H9 (cell line): ENCODE data around the gene KCTD16. TPM values are rescaled to one million over a fixed set of nuclear protein-coding genes. Genes with fewer than 3 reads are reported as not detected.
A peak's percentile ranks its signal among the peaks of the same experiment; 100 is the strongest.

Source experiments
- DNase-seq: peaks from one replicate; pipeline ENCODE4 v3.0.0-alpha.2; 2017
- H2AFZ ChIP-seq: one replicate; pipeline ENCODE4 v1.6.1; 2013; ENCODE audit warnings: mild to moderate bottlenecking, low read length, control low read depth, moderate library complexity
- H2AK5ac ChIP-seq: 2 replicates; pipeline ENCODE4 v1.6.1; 2013; ENCODE audit warnings: low read length, control low read depth, mixed read lengths; ENCODE audit not compliant: insufficient read length
- H2BK120ac ChIP-seq: one replicate; pipeline ENCODE4 v1.6.1; 2013; ENCODE audit warnings: low read depth, mild to moderate bottlenecking, low read length, control low read depth, inconsistent platforms; ENCODE audit not compliant: poor library complexity, severe bottlenecking
- H2BK12ac ChIP-seq: 2 replicates; pipeline ENCODE4 v1.6.1; 2013; ENCODE audit warnings: low read length, control low read depth, mixed read lengths, low read depth; ENCODE audit not compliant: insufficient read length
- H2BK15ac ChIP-seq: 2 replicates; pipeline ENCODE4 v1.6.1; 2013; ENCODE audit warnings: low read depth, low read length, control low read depth
- H2BK20ac ChIP-seq: one replicate; pipeline ENCODE4 v1.6.1; 2013; ENCODE audit warnings: low read depth, mild to moderate bottlenecking, low read length, control low read depth, inconsistent platforms; ENCODE audit not compliant: poor library complexity, severe bottlenecking
- H2BK5ac ChIP-seq: 2 replicates; pipeline ENCODE4 v1.6.1; 2013; ENCODE audit warnings: low read length, control low read depth, mixed read lengths; ENCODE audit not compliant: insufficient read length
- H3K14ac ChIP-seq: 2 replicates; pipeline ENCODE4 v1.6.1; 2013; ENCODE audit warnings: low read length, control low read depth; ENCODE audit not compliant: insufficient read depth
- H3K18ac ChIP-seq: 2 replicates; pipeline ENCODE4 v1.6.1; 2013; ENCODE audit warnings: low read depth, mild to moderate bottlenecking, mixed read lengths, low read length, control low read depth; ENCODE audit not compliant: insufficient read length
- H3K23ac ChIP-seq: 2 replicates; pipeline ENCODE4 v1.6.1; 2013; ENCODE audit warnings: low read length, control low read depth, mixed read lengths, low read depth; ENCODE audit not compliant: insufficient read length
- H3K23me2 ChIP-seq: 2 replicates; pipeline ENCODE4 v1.6.1; 2013; ENCODE audit warnings: low read depth, mild to moderate bottlenecking, mixed read lengths, low read length, control low read depth; ENCODE audit not compliant: insufficient read length, poor library complexity, severe bottlenecking
- H3K27ac ChIP-seq: 2 replicates; pipeline ENCODE4 v1.5.1; 2013; ENCODE audit warnings: low read length, control low read depth, mixed read lengths, low read depth; ENCODE audit not compliant: insufficient read length
- H3K27me3 ChIP-seq: 2 replicates; pipeline ENCODE4 v1.6.1; 2013; ENCODE audit warnings: low read length, control low read depth, inconsistent platforms; ENCODE audit not compliant: insufficient read depth
- H3K4ac ChIP-seq: 2 replicates; pipeline ENCODE4 v1.6.1; 2013; ENCODE audit warnings: low read depth, mild to moderate bottlenecking, control low read depth, inconsistent platforms, low read length, moderate library complexity
- H3K4me1 ChIP-seq: 2 replicates; pipeline ENCODE4 v1.6.1; 2013; ENCODE audit warnings: low read length, control low read depth, inconsistent platforms; ENCODE audit not compliant: insufficient read depth
- H3K4me2 ChIP-seq: 2 replicates; pipeline ENCODE4 v1.6.1; 2013; ENCODE audit warnings: low read length, control low read depth, mixed read lengths; ENCODE audit not compliant: insufficient read length, insufficient read depth
- H3K56ac ChIP-seq: 2 replicates; pipeline ENCODE4 v1.6.1; 2013; ENCODE audit warnings: low read depth, mild to moderate bottlenecking, mixed read lengths, low read length, control low read depth; ENCODE audit not compliant: insufficient read length
- H3K79me1 ChIP-seq: 2 replicates; pipeline ENCODE4 v1.6.1; 2013; ENCODE audit warnings: low read depth, mild to moderate bottlenecking, moderate library complexity, low read length, control low read depth, inconsistent platforms; ENCODE audit not compliant: insufficient read depth, poor library complexity, severe bottlenecking
- H3K79me2 ChIP-seq: 2 replicates; pipeline ENCODE4 v1.6.1; 2013; ENCODE audit warnings: low read length, control low read depth, inconsistent platforms; ENCODE audit not compliant: insufficient read depth
- H3K9ac ChIP-seq: 2 replicates; pipeline ENCODE4 v1.6.1; 2013; ENCODE audit warnings: low read length, control low read depth, mixed read lengths; ENCODE audit not compliant: insufficient read length; ENCODE audit errors: extremely low read depth
- H3K9me3 ChIP-seq: one replicate; pipeline ENCODE4 v1.6.1; 2013; ENCODE audit warnings: low read depth, low read length, inconsistent platforms; ENCODE audit not compliant: control insufficient read depth
- H3T11ph ChIP-seq: one replicate; pipeline ENCODE4 v1.6.1; 2013; ENCODE audit warnings: mild to moderate bottlenecking, low read length, control low read depth, inconsistent platforms
- H4K20me1 ChIP-seq: one replicate; pipeline ENCODE4 v1.6.1; 2013; ENCODE audit not compliant: control insufficient read depth, insufficient read length, insufficient read depth
- H4K5ac ChIP-seq: 2 replicates; pipeline ENCODE4 v1.6.1; 2013; ENCODE audit warnings: low read depth, mild to moderate bottlenecking, mixed read lengths, low read length, control low read depth; ENCODE audit not compliant: insufficient read length
- H4K8ac ChIP-seq: replicated peaks from 2 replicates; pipeline ENCODE4 v1.6.1; 2013; ENCODE audit warnings: low read length, control low read depth, mixed read lengths, low read depth; ENCODE audit not compliant: insufficient read length
- H4K91ac ChIP-seq: 2 replicates; pipeline ENCODE4 v1.6.1; 2013; ENCODE audit warnings: low read depth, mild to moderate bottlenecking, moderate library complexity, mixed read lengths, low read length, control low read depth; ENCODE audit not compliant: insufficient read length
- H3K27ac Mint-ChIP-seq, 3 experiments: 2 replicates in 2 of 3; 3 replicates in 1 of 3; pipeline ENCODE4 v1.8.0; 2020 to 2021; ENCODE audit warnings: mixed read lengths in 3 of 3, mild to moderate bottlenecking in 1 of 3, moderate library complexity in 1 of 3
- H3K27me3 Mint-ChIP-seq: 2 replicates; pipeline ENCODE4 v1.8.0; 2021; ENCODE audit warnings: low read depth, mild to moderate bottlenecking, moderate library complexity, mixed read lengths
- H3K36me3 Mint-ChIP-seq, 3 experiments: 2 replicates in 2 of 3; 3 replicates in 1 of 3; pipeline ENCODE4 v1.8.0; 2020 to 2021; ENCODE audit warnings: low read depth in 3 of 3, mixed read lengths in 3 of 3; ENCODE audit not compliant: insufficient read depth in 1 of 3
- H3K4me1 Mint-ChIP-seq, 2 experiments: 2 replicates each; pipeline ENCODE4 v1.8.0; 2020; ENCODE audit warnings: mixed read lengths in 2 of 2
- H3K4me3 Mint-ChIP-seq, 2 experiments: 2 replicates in 1 of 2; 3 replicates in 1 of 2; pipeline ENCODE4 v1.8.0; 2020 to 2021; ENCODE audit warnings: mild to moderate bottlenecking in 2 of 2, mixed read lengths in 2 of 2, moderate library complexity in 1 of 2
- H3K9me3 Mint-ChIP-seq, 2 experiments: 2 replicates in 1 of 2; 3 replicates in 1 of 2; pipeline ENCODE4 v1.8.0; 2020; ENCODE audit warnings: mild to moderate bottlenecking in 2 of 2, mixed read lengths in 2 of 2, moderate library complexity in 1 of 2
- WGBS: extraction: QIAGEN DNeasy Blood & Tissue Kit; methylation state at CpG from one replicate; pipeline ENCODE4 v1.1.7; 2013; ENCODE audit warnings: missing lambda C conversion rate, low lambda C conversion rate, mixed read lengths; ENCODE audit not compliant: insufficient read length; ENCODE audit errors: extremely low coverage; 5-methylcytosine and 5-hydroxymethylcytosine counted together
- total RNA-seq: library from RNA; stranded (reverse); gene quantifications from 2 replicates; pipeline ENCODE4 v1.2.1, GENCODE V29; 2021
- TF ChIP-seq, protein P1 (sequence below): fragments of 200-600 bp; sonication (generic); conservative IDR thresholded peaks from 3 replicates; pipeline ENCODE4 v1.8.0; 2021; ENCODE audit warnings: antibody characterized with exemption, mild to moderate bottlenecking

Gene KCTD16
- total RNA-seq, 1 experiment from 2014 or later: 0.09 TPM

DNA sequence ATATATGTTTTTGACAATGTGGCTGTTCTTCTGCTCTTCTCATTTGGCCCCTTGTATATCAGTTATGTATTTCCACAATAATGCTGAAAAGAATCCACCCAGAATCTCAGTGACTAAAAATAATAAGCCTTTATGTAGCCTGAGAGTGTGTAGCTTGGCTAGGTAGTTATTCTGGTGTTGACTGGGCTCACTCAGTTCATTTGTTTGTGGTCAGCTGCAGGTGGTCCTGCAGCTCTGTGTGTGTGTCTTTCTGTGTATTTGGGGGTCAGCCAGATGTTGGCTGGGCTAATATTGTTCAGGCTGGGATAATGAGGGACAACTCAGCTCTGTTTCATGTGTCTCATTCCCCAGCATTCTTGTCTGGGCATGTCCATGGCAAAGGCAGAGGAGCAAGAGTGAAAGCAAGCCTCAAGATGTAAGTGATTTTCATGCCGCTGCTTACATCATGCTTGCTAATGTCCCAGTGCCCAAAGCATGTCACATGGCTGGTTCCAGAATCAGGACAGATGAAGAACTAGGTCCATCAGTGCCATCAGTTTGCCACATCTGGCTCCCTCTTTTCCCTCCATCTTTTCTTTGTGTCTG lies 162.8 kb downstream of the KCTD16 start:
- Histone ChIP-seq H3K9ac (no peak overlapping the region), H3K79me1 (no peaks in the 10 kb centered on the region), H3K9me3 (no peaks in the 10 kb centered on the region), H3K14ac (no peak overlapping the region), H2AK5ac (no peak overlapping the region), H3K56ac (no peak overlapping the region), H3K18ac (no peak overlapping the region), H2BK20ac (no peak overlapping the region), H3K27ac (no peak overlapping the region), H2BK15ac (no peak overlapping the region), H3K79me2 (no peaks in the 10 kb centered on the region), H3K4ac (no peak overlapping the region), H4K20me1 (no peaks in the 10 kb centered on the region), H3K4me2 (no peak overlapping the region), H4K91ac (no peak overlapping the region), H3T11ph (no peak overlapping the region), H2BK12ac (no peak overlapping the region), H2BK5ac (no peak overlapping the region), H2BK120ac (no peak overlapping the region), H4K8ac (no peak overlapping the region), H3K23ac (no peak overlapping the region), H3K27me3 (no peaks in the 10 kb centered on the region), H3K23me2 (no peaks in the 10 kb centered on the region), H4K5ac (no peak overlapping the region), H2AFZ (no peak overlapping the region), H3K4me1 (no peaks in the 10 kb centered on the region)
- WGBS: no CpG with 5 or more reads among the region's 1 CpG
- DNase-seq: no peak
- Mint-ChIP-seq H3K27ac (peak overlapping the region in 1 of 3 experiments; percentile 71; a peak in 2 of 7 replicates), H3K9me3 (no peaks in the 10 kb centered on the region), H3K36me3 (no peaks in the 10 kb centered on the region), H3K27me3 (peaks cover 6% of the 10 kb centered on the region), H3K4me1 (peaks cover 0 to 5% of the 10 kb centered on the region in 2 experiments; a peak in 2 of 4 replicates), H3K4me3 (no peak overlapping the region)
- TF ChIP-seq, protein P1, sequence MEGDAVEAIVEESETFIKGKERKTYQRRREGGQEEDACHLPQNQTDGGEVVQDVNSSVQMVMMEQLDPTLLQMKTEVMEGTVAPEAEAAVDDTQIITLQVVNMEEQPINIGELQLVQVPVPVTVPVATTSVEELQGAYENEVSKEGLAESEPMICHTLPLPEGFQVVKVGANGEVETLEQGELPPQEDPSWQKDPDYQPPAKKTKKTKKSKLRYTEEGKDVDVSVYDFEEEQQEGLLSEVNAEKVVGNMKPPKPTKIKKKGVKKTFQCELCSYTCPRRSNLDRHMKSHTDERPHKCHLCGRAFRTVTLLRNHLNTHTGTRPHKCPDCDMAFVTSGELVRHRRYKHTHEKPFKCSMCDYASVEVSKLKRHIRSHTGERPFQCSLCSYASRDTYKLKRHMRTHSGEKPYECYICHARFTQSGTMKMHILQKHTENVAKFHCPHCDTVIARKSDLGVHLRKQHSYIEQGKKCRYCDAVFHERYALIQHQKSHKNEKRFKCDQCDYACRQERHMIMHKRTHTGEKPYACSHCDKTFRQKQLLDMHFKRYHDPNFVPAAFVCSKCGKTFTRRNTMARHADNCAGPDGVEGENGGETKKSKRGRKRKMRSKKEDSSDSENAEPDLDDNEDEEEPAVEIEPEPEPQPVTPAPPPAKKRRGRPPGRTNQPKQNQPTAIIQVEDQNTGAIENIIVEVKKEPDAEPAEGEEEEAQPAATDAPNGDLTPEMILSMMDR: no peak
